ENCODE measurements around the gene PPAN. TPM values are rescaled to one million over a fixed set of nuclear protein-coding genes. Genes with fewer than 3 reads are reported as not detected.
A peak's percentile ranks its signal among the peaks of the same experiment; 100 is the strongest.

Gene PPAN
- total and polyA plus RNA-seq, 2 experiments from 2014 or later, result 15.0 to 26.0 TPM

GRCh38 chr19:10158485-10158884, 52.3 kb downstream of the PPAN start:
- no peak overlapping the region for H3K27ac ChIP-seq
- no peak for TF ChIP-seq EZH2phosphoT487 (IDR thresholded peaks at IDR 0.05; ENCODE audit: low read depth, severe bottlenecking, unreplicated experiment)
- DNase-seq (ENCODE audit: low spot score), result no peak
- no peaks in the 10 kb centered on the region for H3K36me3 ChIP-seq (replicated peaks; ENCODE audit: insufficient read depth, low read depth)
- H3K9me3 ChIP-seq (ENCODE audit: low read depth), result no peaks in the 10 kb centered on the region
- 96% methylated on average over 11 of the region's 11 CpGs for WGBS (ENCODE audit: low lambda C conversion rate, missing lambda C conversion rate)
- no peaks in the 10 kb centered on the region for H3K9me2 ChIP-seq (replicated peaks; ENCODE audit: insufficient read depth)
- no peaks in the 10 kb centered on the region for H3K4me1 ChIP-seq (ENCODE audit: insufficient read depth)
- no peak overlapping the region for H3K4me3 ChIP-seq
- H3K79me2 ChIP-seq, result no peaks in the 10 kb centered on the region
- no peaks in the 10 kb centered on the region for H4K20me1 ChIP-seq (ENCODE audit: insufficient read depth, poor library complexity, severe bottlenecking)
- H3K4me2 ChIP-seq, result no peak overlapping the region
- H3K27me3 ChIP-seq, result no peaks in the 10 kb centered on the region
- H2AFZ ChIP-seq, result no peak overlapping the region

- Histone ChIP-seq H3K4me1 (ENCODE audit: insufficient read depth) (no peaks in the 10 kb centered on the region), H3K79me2 (no peaks in the 10 kb centered on the region), H3K4me2 (no peak overlapping the region), H4K20me1 (ENCODE audit: insufficient read depth, poor library complexity, severe bottlenecking) (no peaks in the 10 kb centered on the region), H3K27me3 (no peaks in the 10 kb centered on the region), H2AFZ (no peak overlapping the region), H3K27ac (no peak overlapping the region), H3K9me3 (ENCODE audit: low read depth) (no peaks in the 10 kb centered on the region), H3K36me3 (replicated peaks; ENCODE audit: insufficient read depth, low read depth) (no peaks in the 10 kb centered on the region), H3K9me2 (replicated peaks; ENCODE audit: insufficient read depth) (no peaks in the 10 kb centered on the region), H3K4me3 (no peak overlapping the region)
- 98% methylated on average over 16 of the region's 16 CpGs for WGBS (ENCODE audit: low lambda C conversion rate, missing lambda C conversion rate)
- DNase-seq (ENCODE audit: low spot score), result no peak
- no peak for TF ChIP-seq CTCF (IDR thresholded peaks at IDR 0.05; ENCODE audit: poor library complexity)
- TF ChIP-seq EZH2phosphoT487 (IDR thresholded peaks at IDR 0.05; ENCODE audit: low read depth, severe bottlenecking, unreplicated experiment), result no peak
- TF ChIP-seq EZH2 (IDR thresholded peaks at IDR 0.05; ENCODE audit: borderline replicate concordance), result no peak
These were observed 53.4 kb downstream of the PPAN start for GRCh38 chr19:10159610-10160009.

Small RNAs within 50 kb of the gene (small RNA-seq; reads per million reads assigned to genes)
- gene SNORD105 (73.1 reads per million, percentile 97 among the genes with 10 or more reads in this experiment), gene SNORD105B (10,056 reads per million, percentile 100 among the genes with 10 or more reads in this experiment)

Other genes with a start within 250 kb of the PPAN start
- gene OLFM2, start 169.8 kb upstream of the PPAN start, total RNA-seq, result 33.1 and 36.8 TPM in 2 replicates
- 36.5 and 37.0 TPM in 2 replicates for gene OLFM2, start 169.8 kb upstream of the PPAN start, polyA plus RNA-seq
- 1.9 and 2.0 TPM in 2 replicates for gene COL5A3, start 95.9 kb upstream of the PPAN start, total RNA-seq
- 0.78 and 2.1 TPM in 2 replicates for gene COL5A3, start 95.9 kb upstream of the PPAN start, polyA plus RNA-seq
- gene RDH8, start 92.9 kb upstream of the PPAN start, total RNA-seq, result not detected in 2 replicates
- gene RDH8, start 92.9 kb upstream of the PPAN start, polyA plus RNA-seq, result not detected in 2 replicates
- 26.0 and 28.7 TPM in 2 replicates for gene SHFL, start 20.0 kb upstream of the PPAN start, total RNA-seq
- 48.7 and 50.9 TPM in 2 replicates for gene SHFL, start 20.0 kb upstream of the PPAN start, polyA plus RNA-seq
- gene ANGPTL6, start 3.7 kb upstream of the PPAN start, total RNA-seq, result 3.9 and 5.9 TPM in 2 replicates
- gene ANGPTL6, start 3.7 kb upstream of the PPAN start, polyA plus RNA-seq, result 4.7 and 5.5 TPM in 2 replicates
- gene P2RY11, start 5.3 kb downstream of the PPAN start, total RNA-seq, result 2.7 and 3.8 TPM in 2 replicates
- 6.1 TPM in 2 replicates for gene P2RY11, start 5.3 kb downstream of the PPAN start, polyA plus RNA-seq
- gene EIF3G, start 13.5 kb downstream of the PPAN start, total RNA-seq, result 138 and 169 TPM in 2 replicates
- gene EIF3G, start 13.5 kb downstream of the PPAN start, polyA plus RNA-seq, result 134 and 157 TPM in 2 replicates
- gene DNMT1, start 88.6 kb downstream of the PPAN start, total RNA-seq, result 35.2 and 55.2 TPM in 2 replicates
- 62.3 and 63.5 TPM in 2 replicates for gene DNMT1, start 88.6 kb downstream of the PPAN start, polyA plus RNA-seq
- 14.9 and 16.1 TPM in 2 replicates for gene S1PR2, start 125.0 kb downstream of the PPAN start, total RNA-seq
- 8.6 and 11.4 TPM in 2 replicates for gene S1PR2, start 125.0 kb downstream of the PPAN start, polyA plus RNA-seq
- gene MRPL4, start 145.9 kb downstream of the PPAN start, total RNA-seq, result 40.1 and 43.7 TPM in 2 replicates
- 51.4 and 64.1 TPM in 2 replicates for gene MRPL4, start 145.9 kb downstream of the PPAN start, polyA plus RNA-seq
- 19.9 and 25.6 TPM in 2 replicates for gene ICAM1, start 164.8 kb downstream of the PPAN start, total RNA-seq
- gene ICAM1, start 164.8 kb downstream of the PPAN start, polyA plus RNA-seq, result 19.6 and 25.2 TPM in 2 replicates
- 4.5 and 7.9 TPM in 2 replicates for gene ICAM4, start 180.6 kb downstream of the PPAN start, total RNA-seq
- 1.6 and 5.6 TPM in 2 replicates for gene ICAM4, start 180.6 kb downstream of the PPAN start, polyA plus RNA-seq
- 0.23 and 0.92 TPM in 2 replicates for gene ICAM5, start 183.6 kb downstream of the PPAN start, total RNA-seq
- 0.57 and 3.3 TPM in 2 replicates for gene ICAM5, start 183.6 kb downstream of the PPAN start, polyA plus RNA-seq
- gene ZGLP1, start 203.5 kb downstream of the PPAN start, total RNA-seq, result 2.6 and 5.8 TPM in 2 replicates
- 10.3 TPM in 2 replicates for gene ZGLP1, start 203.5 kb downstream of the PPAN start, polyA plus RNA-seq
- 16.9 and 24.9 TPM in 2 replicates for gene FDX2, start 209.7 kb downstream of the PPAN start, total RNA-seq
- gene FDX2, start 209.7 kb downstream of the PPAN start, polyA plus RNA-seq, result 45.1 and 49.3 TPM in 2 replicates
- gene RAVER1, start 227.2 kb downstream of the PPAN start, total RNA-seq, result 11.7 and 16.4 TPM in 2 replicates
- 35.5 and 42.0 TPM in 2 replicates for gene RAVER1, start 227.2 kb downstream of the PPAN start, polyA plus RNA-seq
- 5.2 and 5.3 TPM in 2 replicates for gene ICAM3, start 233.3 kb downstream of the PPAN start, total RNA-seq
- 11.7 and 16.8 TPM in 2 replicates for gene ICAM3, start 233.3 kb downstream of the PPAN start, polyA plus RNA-seq